CD1c-positive myeloid dendritic cell (primary cell): ENCODE results near the gene FCHO1.

ENCODE experiments used
- DNase-seq: peaks from one replicate; pipeline ENCODE4 v3.0.0-alpha.2; 2016; ENCODE audit errors: extremely low spot score

The FCHO1 gene

DNA sequence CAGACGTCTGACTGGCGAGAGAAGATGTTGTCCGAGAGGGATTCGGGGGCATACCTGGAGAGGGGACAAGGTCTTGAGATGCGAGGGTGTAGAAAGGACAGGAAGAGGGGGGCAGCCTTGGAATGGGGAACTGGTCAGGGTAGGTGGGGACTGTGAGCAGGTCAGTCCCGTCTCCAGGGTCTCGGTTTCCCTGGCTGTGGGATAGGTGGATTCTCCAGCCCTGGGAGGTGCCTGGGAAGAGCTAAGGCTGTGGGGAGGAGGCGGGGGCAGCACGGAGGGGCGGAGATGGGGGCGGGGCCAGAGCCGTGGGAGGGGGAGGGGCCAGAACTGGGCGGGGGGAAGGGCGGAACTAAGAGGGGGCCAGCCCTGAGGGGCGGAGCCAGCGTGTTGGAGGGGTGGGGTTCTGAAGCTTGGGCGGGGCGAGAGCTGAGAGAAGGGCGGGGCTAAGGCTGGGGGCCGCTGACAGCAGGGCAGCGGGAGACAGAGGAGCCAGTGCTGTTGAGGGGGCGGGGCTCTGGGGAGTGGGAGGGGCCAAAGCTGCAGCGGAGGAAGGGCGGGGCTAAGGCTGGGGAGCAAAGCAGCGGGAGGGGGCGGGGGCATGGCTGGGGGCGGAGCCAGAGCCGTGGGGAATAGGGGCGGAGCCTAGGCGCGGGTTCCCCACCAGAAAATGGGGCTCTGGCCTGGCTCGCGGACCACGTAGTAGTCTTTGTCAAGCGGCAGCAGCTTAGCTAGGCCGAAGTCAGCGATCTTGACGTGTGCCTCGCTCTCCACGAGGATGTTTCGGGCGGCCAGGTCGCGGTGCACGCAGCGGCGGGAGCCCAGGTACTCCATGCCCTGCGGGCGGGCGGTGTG is 79.5 kb downstream of the FCHO1 start:
- DNase-seq = peak; percentile 16

DNA sequence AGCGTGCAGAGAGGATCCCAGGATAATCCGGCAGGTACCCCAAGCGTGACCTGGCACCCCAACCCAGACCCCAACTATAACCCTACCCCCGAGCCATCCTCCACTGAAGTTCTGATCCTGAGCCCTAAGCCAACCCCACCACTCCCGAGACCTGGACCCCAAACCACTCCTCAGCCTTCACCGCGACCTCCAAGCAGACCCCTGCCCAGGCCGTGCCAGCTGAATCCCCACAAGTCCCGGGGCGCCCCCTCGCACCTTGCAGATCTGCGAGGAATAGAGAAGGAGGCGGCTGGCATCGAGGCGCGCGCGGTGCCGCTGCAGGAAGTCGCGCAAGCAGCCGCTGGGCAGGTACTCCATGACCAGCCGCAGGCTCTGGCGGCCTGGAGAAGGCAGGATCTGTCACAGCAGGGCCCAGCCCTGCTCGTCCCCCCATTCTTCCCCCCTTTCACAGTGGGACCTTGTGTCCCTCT is 80.2 kb downstream of the FCHO1 start:
- DNase-seq = no peak

DNA sequence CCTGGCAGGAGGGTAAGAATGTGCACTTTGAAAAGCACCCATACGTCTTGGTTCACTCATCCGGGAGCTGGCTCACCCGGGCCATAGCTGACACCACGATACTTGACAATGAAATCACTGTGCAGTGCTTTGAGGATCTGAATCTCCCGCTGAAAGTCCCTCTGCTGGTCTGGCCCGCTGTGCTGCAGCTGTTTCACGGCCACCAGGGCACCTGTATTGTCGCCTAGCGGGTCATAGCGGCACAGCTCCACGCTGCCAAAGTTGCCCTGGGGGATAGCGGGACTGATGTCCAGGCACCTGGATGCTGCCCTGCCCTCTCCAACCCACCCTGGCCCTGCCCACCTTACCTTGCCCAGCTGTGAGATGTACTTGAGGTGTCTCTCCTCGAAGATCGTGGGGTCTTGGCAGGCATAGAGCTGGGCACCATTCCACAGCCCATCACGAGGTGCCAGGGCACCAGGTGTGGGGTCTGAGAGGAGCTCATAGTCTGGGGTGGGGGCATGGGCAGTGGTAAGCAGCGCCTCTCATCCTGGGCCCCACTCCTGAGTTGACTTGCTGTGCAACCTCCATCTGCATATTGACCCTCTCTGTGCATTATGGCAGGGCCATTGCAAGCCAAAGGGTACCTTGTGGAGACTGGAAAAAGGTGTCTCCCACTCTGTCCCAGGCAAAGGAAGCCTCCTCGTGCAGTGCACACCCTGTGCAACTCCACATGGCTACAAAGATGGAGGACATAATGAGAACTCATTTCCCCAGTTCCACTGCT is 81.3 kb downstream of the FCHO1 start:
- no peak for DNase-seq

DNA sequence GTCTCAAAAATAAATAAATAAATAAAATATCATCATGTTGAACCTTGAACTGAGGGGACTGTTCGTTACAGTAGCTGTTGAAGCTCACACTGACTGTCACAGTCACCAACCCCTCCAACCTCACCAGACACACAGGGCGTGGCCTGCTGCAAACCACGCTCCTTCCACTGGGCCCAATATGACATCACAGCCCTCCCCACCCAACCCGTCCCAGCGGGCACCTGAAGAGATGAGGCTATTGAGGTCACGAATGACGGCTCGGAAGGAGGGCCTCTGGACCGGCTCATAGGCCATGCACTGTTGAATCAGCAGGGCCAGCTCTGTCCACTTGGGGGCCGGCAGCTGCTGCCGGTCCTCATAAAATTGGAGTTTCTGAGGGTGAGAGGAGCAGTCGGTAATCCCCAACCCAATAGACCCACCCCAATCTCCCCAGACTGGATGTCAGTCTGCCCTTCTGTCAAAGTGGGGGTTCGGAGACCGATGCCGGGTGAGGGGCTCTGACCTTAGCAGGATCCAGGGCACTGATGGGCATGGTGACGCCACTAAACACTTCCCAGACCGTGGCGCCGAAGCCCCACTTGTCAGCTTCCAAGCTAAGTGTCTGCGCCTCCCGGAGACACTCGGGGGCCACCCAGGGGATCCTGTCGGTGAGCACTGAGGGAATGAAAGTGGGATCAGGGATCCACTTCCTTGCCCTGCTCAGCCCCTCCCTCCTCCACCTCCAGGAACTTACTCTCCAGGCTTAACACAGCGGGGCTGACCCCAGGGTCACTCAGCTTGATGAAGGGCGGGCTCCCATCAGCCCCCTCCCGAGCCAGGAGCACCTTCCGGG is 83.3 kb downstream of the FCHO1 start:
- DNase-seq = no peak

DNA sequence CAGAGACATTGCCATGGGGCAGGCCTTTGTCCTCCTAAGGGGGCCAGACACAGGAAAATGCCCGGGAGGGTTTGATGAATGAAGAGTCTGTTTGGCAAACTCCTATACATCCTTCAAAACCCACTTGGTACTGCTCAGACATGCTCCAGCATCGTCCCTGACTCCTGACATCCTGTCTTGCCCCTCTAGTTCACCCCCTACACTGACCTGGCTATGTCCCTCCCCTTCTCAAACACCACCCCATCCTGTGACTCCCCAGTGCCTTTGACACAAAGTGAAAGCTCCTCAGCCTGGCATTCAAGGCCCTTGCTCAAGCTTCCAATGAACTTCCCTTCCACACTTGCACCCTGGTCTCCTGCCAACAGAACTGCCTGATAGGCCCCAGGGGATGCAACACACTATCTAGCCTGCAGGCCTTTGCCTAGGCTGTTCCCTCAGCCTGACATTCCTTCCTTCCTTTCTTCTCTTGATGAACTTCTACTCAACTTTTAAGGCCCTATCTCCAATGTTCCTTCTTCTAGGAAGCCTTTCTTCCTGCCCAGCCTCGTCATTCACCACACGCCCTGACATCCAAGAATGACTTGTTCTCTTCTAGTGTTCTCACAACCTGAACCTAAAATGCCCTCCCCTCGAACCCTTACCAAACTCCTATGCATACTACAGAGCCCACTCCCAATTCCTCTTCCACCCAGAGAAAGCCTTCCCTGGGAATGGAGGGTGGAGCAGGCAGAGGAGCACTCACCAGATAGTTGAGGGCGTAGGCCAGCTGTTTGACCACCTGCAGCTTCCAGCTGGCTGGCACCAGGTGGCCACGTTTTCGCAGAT is 84.1 kb downstream of the FCHO1 start:
- DNase-seq = no peak

DNA sequence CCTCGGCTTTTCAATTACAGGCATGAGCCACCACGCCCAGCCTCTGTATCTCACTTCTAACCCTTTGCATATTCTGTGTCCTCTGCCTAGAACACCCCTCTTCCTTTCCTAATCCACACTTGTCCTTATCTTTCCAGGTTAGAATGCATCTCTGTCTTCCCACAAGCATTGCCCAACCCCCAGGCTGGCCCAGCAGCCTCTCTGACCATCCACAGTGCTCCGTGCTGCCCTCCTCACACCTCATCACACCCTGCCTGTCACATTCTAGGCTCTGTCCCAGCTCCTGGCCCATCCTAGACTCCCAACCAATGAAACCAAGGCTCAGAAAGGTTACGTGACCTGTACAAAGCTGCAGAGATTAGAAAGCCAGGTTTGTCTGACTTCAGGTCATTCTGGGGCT is 85.3 kb downstream of the FCHO1 start:
- DNase-seq = no peak

DNA sequence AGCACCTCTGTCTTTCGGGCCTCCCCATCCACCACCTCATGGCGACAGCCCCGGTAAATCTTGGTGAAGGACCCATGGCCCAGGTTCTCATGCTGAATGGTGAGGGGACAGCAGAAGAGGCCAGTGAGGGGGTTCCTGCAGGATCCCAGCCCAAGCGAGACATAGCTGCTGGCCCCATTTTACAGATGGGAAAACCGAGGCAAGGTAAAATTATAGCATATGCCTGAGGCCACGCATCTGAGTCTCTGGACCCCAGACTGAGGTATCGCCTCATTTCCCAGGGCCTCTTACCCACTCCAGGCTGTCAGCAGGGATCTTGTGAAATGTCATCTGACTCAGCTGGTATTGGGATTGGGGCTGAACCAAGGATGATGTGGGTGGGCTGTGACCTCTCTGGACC is 86.7 kb downstream of the FCHO1 start:
- no peak for DNase-seq
